Measurements from ENCODE around the gene POR. TPM values are rescaled to one million over a fixed set of nuclear protein-coding genes. Genes with fewer than 3 reads are reported as not detected.
"Not testable (repeated sequence)": the region's sequence is repeated elsewhere in the genome, so short reads cannot be mapped to it uniquely, and the experiment has no call there.

The POR gene
- polyA plus RNA-seq, 3 donors: 59.6 to 250 (median 70.1) TPM

DNA sequence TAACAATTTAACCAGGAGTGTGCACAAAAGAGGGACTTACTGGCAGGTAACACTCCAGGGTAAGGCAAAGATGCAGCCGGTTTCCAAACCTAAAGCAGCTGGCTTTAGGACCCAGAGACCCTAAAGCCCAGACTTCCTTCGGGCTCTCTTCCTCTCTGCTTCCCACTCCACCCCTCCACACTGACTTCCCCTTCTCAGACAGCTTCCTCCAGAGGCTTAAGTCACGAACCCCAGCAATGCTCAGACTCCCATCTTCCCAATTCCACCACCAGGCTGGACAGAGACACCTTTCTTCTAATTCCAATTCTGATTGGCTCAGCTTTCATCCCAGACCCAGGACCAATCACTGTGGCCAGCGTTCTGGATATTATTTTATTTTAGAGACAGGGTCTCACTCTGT is 108.0 kb downstream of the POR start:
- H3K27ac ChIP-seq (ENCODE audit: low read depth, low read length): no peak overlapping the region
- WGBS, 3 donors: 29 to 66% (median 41%) methylated on average over 4 of the region's 4 CpGs

DNA sequence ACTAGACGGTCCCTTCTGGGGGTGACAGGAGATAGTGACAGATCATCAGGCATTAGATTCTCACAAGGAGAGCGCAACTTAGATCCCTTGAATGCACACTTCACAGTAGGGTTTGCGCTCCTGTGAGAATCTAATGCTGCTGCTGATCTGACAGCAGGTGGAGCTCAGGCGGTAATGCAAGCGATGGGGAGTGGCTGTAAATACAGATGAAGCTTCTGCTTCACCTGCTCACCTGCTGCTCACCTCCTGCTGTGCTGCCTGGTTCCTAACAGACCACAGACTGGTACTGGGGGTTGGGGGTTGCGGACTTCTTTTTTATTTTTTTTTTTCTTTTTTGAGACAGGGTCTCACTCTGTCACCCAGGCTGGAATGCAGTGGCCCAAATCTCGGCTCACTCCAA is 114.7 kb downstream of the POR start:
- WGBS, 3 donors: 94 to 96% (median 95%) methylated on average over 7 of the region's 7 CpGs
- H3K27ac ChIP-seq (ENCODE audit: low read depth, low read length): not testable (repeated sequence)

DNA sequence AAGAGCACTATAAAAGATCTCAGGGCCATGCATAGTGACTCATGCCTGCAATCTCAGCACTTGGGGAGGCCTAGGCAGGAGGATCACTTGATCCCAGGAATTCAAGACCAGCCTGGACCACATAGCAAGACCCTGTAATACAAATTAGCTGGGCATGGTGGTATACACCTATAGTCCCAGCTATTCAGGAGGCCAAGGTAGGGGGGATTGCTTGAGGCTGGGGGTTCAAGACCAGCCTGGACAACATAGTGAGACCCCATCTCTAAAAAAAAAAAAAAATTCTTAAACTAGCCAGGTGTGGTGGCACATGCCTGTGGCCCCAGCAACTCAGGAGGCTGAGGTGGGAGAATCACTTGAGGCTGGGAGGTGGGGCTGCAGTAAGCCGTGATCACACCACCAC is 117.0 kb downstream of the POR start:
- WGBS, 3 donors: 86 to 100% (median 87%) methylated on average over 1 of the region's 1 CpG
- no peak overlapping the region for H3K27ac ChIP-seq (ENCODE audit: low read depth, low read length)

Other genes starting within 250 kb of the POR start
- gene HIP1, start 176.2 kb upstream of the POR start, polyA plus RNA-seq: 10 to 100 TPM in 2 of 3 donors, 1 to 10 TPM in 1; 4.1 to 15.4 (median 10.7) TPM
- 10 to 100 TPM in 1 of 3 donors, under 1 TPM in 2; 0.23 to 10.6 (median 0.82) TPM for gene CCL26, start 142.9 kb upstream of the POR start, polyA plus RNA-seq
- 1 to 10 TPM in 1 of 3 donors, under 1 TPM in 2; 0.20 to 1.0 (median 0.34) TPM for gene CCL24, start 101.3 kb upstream of the POR start, polyA plus RNA-seq
- 10 to 100 TPM; 23.4 to 53.5 (median 43.4) TPM for gene RHBDD2, start 36.1 kb upstream of the POR start, polyA plus RNA-seq
- 100 to 1,000 TPM in 2 of 3 donors, 10 to 100 TPM in 1; 62.5 to 257 (median 117) TPM for gene TMEM120A, start 79.4 kb downstream of the POR start, polyA plus RNA-seq
- 10 to 100 TPM; 19.1 to 43.9 (median 34.9) TPM for gene STYXL1, start 132.8 kb downstream of the POR start, polyA plus RNA-seq
- 100 to 1,000 TPM in 1 of 3 donors, 10 to 100 TPM in 2; 74.3 to 147 (median 98.1) TPM for gene MDH2, start 133.0 kb downstream of the POR start, polyA plus RNA-seq

Measured in adipose tissue (tissue), 3 donors.